GM18858 (cell line): ENCODE results near the gene FHL2.

Source experiments
- ATAC-seq: cut with Tn5 transposase; IDR thresholded peaks from one replicate; pipeline ENCODE4 v1.9.1; 2021; ENCODE audit not compliant: unreplicated experiment

The FHL2 gene

DNA sequence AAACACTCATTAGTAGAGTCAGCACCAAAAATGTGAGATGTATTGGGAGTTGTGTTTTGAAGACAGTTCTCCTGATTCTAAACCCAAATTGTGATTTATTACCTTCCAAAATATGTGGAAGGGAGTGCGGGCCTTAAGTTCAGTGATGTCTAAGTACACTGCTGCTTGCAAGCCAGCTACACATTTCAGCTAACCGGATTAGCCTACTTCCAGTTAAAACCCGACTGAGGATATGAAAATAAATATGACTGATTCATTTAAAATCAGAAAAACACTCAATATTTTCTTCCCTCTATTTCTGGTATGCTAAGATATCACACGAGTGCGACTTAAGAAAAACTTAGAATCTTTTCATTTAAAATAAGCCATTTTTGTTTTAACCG lies 907 bp downstream of the FHL2 start:
- no peak for ATAC-seq

DNA sequence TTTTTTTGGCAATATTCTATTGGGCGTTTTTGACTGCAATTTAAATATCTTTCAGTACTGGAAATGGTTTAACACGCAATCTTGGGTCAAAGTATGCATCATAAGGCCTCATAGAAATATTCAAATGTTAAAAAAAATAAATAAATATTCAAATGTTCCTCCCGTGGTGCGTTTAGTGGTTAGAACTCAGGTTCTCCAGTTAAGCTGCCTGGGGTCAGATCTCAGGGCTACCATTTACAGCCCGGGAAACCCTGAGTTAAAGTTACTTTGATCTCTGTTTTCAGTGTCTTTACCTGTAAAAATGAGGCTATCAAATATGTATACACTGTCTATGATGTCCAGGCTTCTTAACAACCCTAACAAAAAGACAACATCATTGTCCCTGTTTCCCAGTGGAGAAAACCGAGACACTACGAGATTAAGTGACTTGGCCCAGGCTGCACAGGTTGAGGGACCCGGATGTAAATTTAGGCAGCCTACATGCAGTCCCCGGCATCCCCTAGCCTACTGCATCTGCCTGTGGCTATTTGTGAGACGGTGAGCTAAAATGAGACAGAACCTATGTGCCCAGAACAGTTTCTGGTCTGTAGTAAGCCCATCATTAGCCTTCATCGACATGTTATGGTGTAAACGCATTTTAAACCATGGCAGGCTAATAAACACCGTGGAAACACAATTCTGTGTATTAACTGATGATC lies 1.7 kb downstream of the FHL2 start:
- no peak for ATAC-seq

DNA sequence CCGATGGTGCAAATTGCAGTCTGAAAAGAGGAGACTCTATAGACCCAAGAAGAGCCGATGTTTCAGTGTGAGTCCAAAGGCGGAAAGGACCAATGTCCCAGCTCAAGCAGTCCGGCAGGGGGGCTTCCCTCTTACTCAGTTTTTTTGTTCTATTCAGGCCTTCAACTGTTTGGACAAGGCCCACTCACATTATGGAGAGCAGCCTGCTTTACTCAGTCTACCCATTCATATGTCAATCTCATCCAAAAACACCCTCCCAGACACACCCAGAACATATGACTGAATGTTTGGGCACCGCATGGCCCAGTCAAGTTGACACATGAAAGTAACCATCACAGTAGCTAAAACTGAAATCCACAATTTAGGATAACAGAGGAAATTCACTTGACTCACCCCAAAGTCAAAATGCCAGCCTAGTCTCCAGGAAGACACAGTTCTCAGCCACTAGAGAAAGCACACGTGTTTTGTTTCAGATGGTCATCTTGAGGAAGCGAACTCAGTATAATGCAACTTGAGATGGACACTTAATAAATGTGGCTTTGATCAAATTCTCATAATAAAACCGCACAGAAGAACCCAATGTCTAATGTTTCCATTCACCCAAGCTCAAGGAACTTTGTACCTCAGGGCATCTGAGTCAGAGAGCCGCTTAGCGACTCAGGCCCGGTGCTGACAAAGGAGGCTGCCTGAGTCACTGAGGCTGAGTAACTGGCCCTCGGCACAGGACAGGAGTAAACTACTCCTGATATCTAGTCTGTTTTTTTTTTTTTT lies 2.4 kb downstream of the FHL2 start:
- ATAC-seq = no peak

DNA sequence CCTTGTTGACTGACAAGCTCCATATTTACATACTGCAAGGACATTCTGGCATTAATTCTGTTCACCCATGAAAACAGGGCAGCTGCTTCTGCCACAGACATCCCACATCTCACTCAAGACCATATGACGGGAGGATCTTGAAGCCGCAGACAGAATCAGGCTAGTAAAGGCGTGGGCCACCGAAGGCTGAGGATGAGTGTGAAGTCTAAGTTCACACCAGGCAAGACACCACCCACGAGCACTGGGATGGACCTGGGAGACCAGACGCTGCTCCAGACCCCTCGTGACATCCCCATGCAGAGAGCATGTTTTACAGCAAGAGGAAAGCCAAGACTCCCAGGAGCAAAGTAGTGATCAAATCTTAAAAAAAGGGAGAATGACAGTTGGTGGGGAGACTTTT lies 3.2 kb downstream of the FHL2 start:
- ATAC-seq = no peak

DNA sequence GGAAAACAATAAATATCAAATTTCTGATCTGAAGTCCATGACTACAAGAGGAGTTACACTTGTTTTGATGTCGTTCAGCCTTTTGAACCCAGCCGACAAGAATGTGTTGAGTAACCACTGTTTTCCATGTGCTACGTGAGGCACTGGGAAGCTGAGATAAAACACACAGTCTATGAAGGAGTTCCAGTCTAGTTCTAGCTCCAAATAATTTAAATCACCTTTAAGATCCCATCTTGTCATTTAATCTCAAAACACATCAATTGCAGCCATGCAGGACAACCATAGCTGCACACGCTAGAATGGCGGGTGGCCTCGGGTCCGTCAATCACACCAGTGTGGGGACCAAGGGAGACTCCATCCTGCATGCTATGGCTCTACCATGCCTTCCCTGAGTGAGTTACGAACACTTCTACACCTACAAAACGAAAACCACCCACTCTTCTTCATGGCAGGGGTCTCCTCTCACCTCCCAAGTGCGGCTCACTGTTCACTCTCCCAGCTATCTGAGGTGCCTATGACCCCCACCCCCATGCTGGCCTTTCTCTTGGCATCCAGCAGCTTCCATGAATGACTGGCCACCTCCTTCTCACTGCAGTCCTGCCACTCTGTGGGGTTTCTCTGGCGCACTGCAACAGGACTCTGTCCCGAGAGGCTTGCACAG lies 3.8 kb downstream of the FHL2 start:
- no peak for ATAC-seq

DNA sequence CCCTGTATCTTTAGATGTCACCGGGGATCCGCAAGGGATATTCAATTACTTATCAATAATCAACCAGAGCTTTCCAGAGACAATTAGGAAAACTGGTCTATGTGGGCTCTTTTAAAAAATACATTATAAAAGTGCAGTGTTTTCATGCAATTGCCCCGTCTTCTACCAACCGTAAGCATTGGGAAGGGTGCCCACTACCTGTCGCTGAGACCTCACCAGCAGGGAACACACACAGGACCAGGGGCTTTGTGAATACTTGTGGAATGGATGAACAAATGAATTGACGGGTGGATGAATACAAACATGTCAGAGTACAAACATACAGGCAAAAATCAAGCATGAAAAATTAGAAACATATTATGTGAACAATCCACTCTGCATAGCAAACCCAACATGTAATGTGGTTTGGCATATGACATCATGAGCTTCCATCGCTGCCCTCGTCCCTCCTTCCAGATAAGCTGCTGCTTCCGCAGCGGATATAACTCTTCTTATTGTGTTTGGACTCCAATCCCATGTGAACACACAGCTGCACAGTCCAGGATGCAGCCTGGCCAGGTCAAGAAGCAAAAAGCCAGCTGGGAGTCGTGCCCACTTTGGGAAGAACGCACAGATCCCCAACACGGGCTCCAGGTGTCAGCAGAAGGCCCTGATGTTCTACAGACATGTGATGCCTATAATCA lies 5.3 kb downstream of the FHL2 start:
- no peak for ATAC-seq

DNA sequence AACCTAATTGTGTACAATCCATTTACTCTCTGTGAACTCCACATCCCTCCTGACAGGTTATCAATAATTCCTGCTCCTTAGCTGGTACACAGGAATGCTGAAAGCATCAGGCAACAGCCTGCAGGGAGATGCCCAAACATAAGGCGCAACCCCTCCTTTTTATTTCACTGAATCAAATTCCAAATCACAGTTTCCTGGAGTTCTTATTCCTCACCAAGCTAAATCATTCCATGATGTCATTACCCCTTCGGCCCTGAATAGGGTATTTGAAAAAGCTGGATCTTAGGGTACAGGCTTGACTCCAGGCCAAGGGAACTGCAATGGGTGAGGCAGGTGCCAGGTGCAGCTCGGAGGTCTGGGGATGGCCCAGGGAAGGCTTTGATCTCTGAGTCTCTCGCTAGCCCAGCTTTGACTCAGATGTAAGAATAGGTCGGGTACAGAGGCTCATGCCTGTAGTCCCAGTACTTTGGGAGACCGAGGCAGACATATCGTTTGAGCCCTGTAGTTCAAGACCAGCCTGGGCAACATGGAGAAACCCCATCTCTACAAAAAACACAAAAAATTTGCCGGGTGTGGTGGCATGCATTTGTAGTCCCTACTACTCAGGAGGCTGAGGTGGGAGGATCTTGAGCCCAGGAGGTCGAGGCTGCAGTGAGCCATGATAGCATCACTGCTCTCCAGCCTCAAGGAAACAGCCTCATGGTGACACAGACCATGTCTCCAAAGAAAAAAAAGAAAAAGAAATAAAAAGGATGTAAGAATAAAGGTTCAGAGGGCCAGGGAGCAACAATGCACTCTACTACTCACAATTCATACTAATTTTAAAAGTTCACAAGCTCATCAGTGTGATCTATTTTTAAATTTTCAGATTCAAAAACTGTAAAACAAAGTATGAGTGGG lies 6.8 kb downstream of the FHL2 start:
- no peak for ATAC-seq

DNA sequence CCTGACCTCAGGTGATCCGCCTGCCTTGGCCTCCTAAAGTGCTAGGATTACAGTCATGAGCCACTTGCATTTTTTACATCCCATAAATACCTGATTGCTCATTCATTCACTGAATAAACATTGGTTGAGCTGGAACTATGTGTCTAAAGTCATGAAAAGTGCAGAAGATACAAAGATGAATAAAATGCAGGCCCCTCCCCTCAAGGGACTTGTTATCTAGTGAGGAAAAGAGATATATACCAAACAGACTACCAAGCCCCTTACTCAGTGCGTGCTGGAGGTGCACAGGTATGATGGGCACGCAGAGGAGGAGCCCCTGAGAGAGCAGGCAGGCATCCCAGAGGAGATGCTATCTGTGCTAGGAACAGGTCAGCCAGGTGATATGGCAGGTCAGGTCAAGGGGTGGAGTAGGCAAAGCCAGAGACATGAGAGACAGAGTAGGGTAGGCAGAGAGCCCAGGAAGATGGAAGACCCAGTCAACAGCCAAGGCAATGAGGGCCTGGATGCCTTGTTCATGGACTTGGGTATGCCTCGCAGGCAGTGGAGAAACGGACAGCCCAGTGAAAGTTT lies 7.7 kb downstream of the FHL2 start:
- ATAC-seq = no peak

DNA sequence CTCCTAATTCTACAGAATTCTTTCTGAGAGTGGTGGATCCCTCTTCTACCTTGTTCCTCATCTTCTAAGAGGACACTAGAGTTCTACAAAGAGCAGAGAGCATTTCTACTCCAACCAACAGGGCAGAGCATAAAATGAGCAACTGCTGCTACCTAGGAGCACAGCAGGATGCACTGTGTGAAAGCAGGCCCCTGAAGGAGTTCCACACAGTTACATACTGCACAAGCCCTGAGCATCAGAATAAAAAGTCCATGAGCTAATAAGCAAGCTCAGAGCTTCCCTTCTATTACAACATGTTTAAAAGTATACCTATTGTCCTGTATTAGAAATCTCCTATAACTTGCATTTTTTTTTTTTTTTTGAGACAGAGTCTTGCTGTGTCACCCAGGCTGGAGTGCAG lies 8.4 kb downstream of the FHL2 start:
- no peak for ATAC-seq

DNA sequence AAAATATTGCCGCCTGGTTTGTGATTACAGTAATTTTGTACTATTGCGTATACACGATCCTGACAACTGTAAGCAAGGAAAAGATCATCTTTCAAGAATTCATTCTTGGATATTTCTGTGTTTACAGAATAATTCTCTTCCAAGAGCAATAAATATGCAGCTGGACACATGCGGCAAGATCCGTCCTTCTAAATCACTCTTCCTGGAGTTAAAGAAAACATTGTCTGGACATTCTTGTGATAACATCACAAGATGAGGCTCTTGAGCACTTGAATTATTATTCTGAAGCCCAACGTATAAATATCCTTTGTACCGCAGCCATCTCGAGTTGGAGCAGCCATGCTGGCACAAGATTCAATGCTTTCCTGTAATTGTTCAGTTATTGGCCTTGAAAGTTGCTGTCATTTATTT lies 9.9 kb downstream of the FHL2 start:
- ATAC-seq = no peak

DNA sequence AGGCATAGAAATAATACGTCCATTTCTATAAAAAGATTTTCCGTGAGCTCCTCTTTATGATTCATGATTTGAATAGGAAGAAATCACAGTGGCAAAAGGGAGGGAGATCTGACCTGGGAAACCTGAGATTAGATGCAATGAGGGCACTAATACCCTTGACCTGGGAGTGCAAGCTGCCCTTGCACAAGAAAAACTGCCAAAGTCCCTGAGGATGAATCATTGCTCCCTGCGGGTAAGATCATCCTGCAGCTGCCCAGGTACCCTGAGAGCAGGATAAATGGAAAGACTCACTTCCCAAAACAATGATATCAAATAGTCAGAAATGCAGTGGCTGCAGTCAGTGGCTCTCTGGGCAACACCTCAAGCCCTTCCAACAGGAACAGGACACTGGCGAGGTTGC lies 11.6 kb downstream of the FHL2 start:
- no peak for ATAC-seq

DNA sequence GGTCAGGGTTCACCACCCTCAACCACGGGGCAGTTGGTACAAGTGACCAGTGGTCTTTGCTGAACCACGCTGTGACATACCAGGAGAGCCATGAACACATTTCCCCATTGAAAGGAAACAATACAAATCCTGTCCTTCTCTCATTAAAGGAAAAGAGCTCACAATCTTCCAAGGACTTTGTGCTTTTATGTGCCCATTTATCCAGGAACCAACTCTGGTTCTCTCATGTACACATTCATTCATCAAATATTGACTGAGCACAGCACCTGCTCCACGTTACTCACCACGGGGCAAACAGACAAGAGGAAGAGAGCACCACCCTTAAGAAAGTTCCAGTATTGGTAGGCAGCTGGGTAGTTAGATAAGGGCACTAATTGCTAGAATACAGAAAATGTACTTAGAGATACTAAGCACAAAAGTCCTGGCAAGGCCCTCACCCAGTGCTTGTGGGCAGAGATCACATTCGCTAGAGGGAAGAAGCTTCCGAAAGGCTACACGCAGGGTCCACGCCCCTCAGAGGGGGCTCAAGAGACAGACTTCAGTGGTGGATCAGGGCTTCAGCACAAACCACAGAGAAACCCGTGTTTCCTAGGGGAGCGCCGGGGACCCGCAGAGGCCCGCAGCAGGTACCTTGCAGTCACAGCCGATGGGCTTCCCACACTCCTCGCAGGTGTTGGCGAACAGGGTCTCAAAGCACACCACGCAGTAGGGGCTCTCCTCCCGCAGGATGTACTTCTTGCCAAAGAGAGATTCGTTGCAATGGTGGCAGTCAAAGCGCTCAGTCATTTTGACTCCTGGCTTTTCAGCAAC lies 12.9 kb downstream of the FHL2 start:
- ATAC-seq = no peak

DNA sequence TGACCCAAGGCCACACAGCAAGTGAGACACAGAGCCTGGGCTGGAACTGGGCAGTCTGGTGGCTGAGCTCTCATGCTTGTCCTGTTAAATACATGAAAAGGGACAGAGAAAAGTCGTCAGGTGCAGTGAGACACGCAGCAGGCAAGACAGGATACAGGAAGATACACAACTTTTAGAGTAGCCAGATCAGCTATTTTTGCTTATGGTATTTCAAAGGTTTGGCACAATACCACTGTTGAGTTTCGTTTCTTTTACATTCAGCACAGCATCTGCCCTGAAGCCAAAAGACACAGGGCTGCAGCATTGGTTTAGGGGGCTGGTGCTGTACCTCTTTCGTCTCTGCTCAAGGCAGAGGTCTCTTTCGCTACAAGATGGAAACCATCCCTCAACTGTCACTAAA lies 14.0 kb downstream of the FHL2 start:
- ATAC-seq = no peak

DNA sequence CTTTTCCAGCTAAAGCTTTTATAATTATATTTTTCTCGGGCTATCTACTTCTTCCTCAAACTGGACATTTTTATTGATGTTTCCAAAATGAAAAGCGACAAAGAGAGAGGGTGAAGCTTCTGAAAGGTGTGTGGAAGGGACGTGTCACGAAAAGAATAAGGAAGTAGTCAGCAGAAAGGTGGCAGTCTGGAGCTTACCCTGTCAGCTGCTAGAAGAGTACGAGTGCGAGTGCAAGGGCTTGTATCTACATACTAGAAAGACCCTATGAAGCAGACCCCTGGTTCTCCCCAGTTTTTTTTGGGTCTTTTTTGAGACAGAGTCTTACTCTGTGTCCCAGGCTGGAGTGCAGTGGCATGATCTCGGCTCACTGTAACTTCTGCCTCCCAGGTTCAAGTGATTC lies 14.6 kb downstream of the FHL2 start:
- ATAC-seq = no peak

DNA sequence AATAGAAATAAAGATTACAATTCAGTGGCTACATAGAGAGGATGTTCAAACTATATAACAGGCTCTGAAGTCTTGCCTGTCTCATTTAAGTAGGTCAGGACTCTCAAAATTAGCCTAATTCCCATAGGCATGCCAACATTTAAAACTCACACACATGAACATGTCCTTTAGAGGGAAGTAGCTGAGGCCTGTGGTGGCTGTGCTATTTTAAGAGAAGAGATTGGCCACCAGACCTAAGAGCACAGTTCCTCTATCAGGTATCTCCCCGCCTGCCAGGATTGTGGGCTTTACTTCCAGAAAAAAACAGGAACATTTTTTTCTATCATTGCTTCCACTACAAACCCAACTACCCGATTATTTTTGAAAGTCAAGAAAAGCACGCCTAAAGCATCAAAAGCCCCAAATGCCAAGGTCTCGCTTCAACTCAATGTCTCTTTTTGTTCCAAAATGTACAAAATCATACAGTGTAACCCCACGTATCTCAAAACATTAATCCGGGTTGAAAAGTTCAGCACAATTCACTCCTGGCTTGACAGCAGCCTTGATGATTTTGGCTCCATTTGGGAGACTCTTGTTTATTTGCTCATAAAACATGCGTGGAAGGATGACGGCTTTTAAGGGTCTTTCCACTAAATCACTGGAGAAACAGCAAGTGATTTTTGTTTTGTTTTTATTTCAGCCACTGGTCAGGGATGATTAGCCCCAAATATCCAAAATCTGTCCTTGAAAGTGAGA lies 15.3 kb downstream of the FHL2 start:
- ATAC-seq = no peak

DNA sequence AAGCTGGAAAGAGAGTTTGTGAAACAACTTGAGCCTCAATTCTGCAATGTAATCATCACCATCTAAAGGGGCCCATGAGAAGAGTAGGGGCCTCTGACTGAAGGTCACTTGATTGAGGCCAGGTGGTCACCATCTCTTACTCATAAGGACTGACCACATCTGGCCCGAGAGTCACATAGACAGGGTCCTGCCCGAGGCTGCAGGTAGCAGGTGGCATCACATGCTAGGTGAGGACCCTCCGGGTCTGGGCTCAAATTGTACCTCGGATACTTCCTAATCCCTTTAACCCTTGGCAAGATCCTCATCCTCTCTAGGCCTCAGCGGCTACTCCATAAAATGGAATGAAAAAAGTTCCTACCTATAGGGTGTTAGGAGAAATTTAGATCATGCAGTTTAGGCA lies 16.7 kb downstream of the FHL2 start:
- ATAC-seq = no peak

DNA sequence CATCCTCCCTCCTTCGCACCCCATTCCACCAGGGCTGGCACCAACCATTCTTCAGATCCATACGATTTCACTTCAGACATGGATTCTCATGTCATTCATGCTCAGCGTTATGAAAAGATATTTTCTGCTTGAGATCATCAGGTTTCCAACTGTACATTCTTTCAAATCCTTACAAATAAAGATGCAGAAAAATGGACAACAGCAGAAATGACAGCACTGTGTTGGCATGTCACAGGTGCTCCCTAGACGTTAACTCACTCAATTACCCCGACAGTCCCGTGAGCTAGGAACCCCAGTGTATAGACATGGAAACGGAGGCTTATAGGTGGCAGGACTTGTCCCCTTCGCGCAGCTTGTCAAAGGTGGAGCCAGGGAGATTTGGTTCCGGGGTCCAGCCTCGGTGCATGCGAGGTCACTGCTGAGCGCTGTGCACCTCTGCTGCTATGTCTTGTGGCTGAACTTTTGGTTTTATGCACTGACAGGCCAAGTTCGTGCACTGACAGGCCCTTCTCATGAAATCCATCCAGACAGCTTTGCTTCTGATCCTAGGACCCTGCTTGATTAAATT lies 17.7 kb downstream of the FHL2 start:
- ATAC-seq = no peak

DNA sequence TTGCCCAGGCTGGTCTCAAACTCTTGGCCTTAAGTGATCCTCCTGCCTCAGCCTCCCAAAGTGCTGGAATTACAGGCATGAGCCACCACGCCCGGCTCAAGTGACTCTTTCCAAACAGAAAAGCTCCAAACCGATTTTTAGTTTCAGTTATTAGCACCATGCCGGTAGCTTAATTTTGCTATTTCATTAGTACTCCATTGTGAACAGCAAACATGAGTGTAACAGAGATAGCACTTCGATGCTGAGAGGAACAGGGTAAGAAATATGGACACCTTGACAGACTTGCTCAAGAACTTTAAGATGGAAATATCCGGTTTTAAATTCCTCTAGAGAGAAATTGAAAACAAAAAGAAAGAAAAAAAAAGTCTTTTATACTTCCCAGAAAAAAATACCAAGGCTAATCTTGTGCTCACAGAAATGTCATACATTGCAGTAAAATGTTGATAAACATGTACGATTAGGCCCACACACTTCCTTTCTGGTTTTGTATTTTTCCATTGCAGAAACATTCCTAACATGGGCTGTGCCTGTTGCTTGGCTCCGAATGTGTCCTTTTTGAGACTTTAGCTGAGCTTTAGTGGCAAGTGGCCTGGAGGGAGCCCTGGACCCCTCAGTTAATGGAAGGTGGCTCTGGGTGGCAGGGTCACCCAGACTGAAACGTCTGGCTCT lies 18.3 kb downstream of the FHL2 start:
- ATAC-seq = no peak
